Activated CD4-positive, CD25-positive, alpha-beta regulatory T cell treated with anti-CD3 and anti-CD28 coated beads, Interleukin-2, amount 50 U/mL, for 24 hours (primary cell): ENCODE data around the gene UBE2V1.

Experiments
- ATAC-seq, 2 donors: fragments of 150-1000 bp; cut with Tn5 transposase; one replicate each; pipeline ENCODE4 v1.10.0; 2021; ENCODE audit warnings: mild to moderate bottlenecking in 1 of 2, moderate library complexity in 1 of 2

The UBE2V1 gene

GRCh38 chr20:50061151-50062005 lies 51.6 kb downstream of the UBE2V1 start:
- ATAC-seq = no peak

- no peak for ATAC-seq
Measured at GRCh38 chr20:50058662-50059402, 54.1 kb downstream of the UBE2V1 start.

GRCh38 chr20:50057714-50058053 lies 55.3 kb downstream of the UBE2V1 start:
- no peak for ATAC-seq

GRCh38 chr20:50056951-50057713 lies 55.8 kb downstream of the UBE2V1 start:
- ATAC-seq = no peak

- no peak for ATAC-seq
Measured at GRCh38 chr20:50056408-50056926, 56.5 kb downstream of the UBE2V1 start.

GRCh38 chr20:50055524-50056083 lies 57.3 kb downstream of the UBE2V1 start:
- no peak for ATAC-seq

GRCh38 chr20:50054626-50055511 lies 58.1 kb downstream of the UBE2V1 start:
- no peak for ATAC-seq

- ATAC-seq = no peak
Measured at GRCh38 chr20:50054231-50054547, 58.8 kb downstream of the UBE2V1 start.

GRCh38 chr20:50053362-50054230 lies 59.4 kb downstream of the UBE2V1 start:
- no peak for ATAC-seq

GRCh38 chr20:50052550-50053361 lies 60.2 kb downstream of the UBE2V1 start:
- ATAC-seq = no peak

GRCh38 chr20:50050660-50051308 lies 62.2 kb downstream of the UBE2V1 start:
- ATAC-seq = no peak

GRCh38 chr20:50050214-50050613 lies 62.7 kb downstream of the UBE2V1 start:
- no peak for ATAC-seq

GRCh38 chr20:50049442-50050026 lies 63.4 kb downstream of the UBE2V1 start:
- ATAC-seq = no peak

- peak; percentile 46 to 60 for ATAC-seq
Measured at GRCh38 chr20:50048420-50049166, 64.4 kb downstream of the UBE2V1 start.

GRCh38 chr20:50044353-50044960 lies 68.5 kb downstream of the UBE2V1 start:
- no peak for ATAC-seq

GRCh38 chr20:50043573-50044352 lies 69.2 kb downstream of the UBE2V1 start:
- ATAC-seq = no peak
